HepG2 (cell line): Measurements from ENCODE around the gene MRPL2. TPM values are rescaled to one million over a fixed set of nuclear protein-coding genes. Genes with fewer than 3 reads are reported as not detected.
A peak's percentile ranks its signal among the peaks of the same experiment; 100 is the strongest.

Source experiments
- CCDC6 ChIP-seq: sonication (generic); formaldehyde crosslinking; IDR thresholded peaks from 2 replicates; pipeline ENCODE4 v1.8.1; 2022; ENCODE audit warnings: mild to moderate bottlenecking, missing genetic modification reagents, moderate library complexity
- CREB1 ChIP-seq, 2 experiments: fragments of 450-650 bp in 1 of 2; IDR thresholded peaks; 2 replicates each; pipeline ENCODE4 v1.6.1; 2016 to 2017; ENCODE audit warnings: control low read depth in 1 of 2, mild to moderate bottlenecking in 1 of 2, missing compliant biosample characterization in 1 of 2, missing genetic modification characterization in 1 of 2
- EZH2 ChIP-seq: conservative IDR thresholded peaks from 2 replicates; pipeline ENCODE4 v1.6.1; 2012; ENCODE audit warnings: mild to moderate bottlenecking, low read depth, low read length, moderate library complexity
- FOXJ3 ChIP-seq: sonication (generic); formaldehyde crosslinking; IDR thresholded peaks from 2 replicates; pipeline ENCODE4 v1.4.0; 2020; ENCODE audit warnings: missing genetic modification reagents, mild to moderate bottlenecking, borderline replicate concordance
- GPBP1L1 ChIP-seq: sonication (generic); formaldehyde crosslinking; IDR thresholded peaks from 2 replicates; pipeline ENCODE4 v1.5.0; 2020; ENCODE audit warnings: mild to moderate bottlenecking, missing genetic modification reagents
- HIC2 ChIP-seq: sonication (generic); formaldehyde crosslinking; IDR thresholded peaks from 2 replicates; pipeline ENCODE4 v1.9.0; 2022; ENCODE audit warnings: low read depth, missing genetic modification reagents
- KAT7 ChIP-seq: IDR thresholded peaks from 2 replicates; pipeline ENCODE4 v1.6.1; 2018; ENCODE audit warnings: borderline replicate concordance, missing compliant biosample characterization
- KLF12 ChIP-seq: sonication (generic); formaldehyde crosslinking; IDR thresholded peaks from 2 replicates; pipeline ENCODE4 v1.4.0; 2020; ENCODE audit warnings: missing genetic modification reagents, borderline replicate concordance
- MLX ChIP-seq: IDR thresholded peaks from 2 replicates; pipeline ENCODE4 v1.6.1; 2016
- PAF1 ChIP-seq: IDR thresholded peaks from 2 replicates; pipeline ENCODE4 v1.6.1; 2016; ENCODE audit warnings: missing genetic modification reagents, missing compliant biosample characterization
- SMAD9 ChIP-seq: sonication (generic); formaldehyde crosslinking; IDR thresholded peaks from 2 replicates; pipeline ENCODE4 v1.5.1; 2020; ENCODE audit warnings: mild to moderate bottlenecking, missing genetic modification reagents
- ZNF282 ChIP-seq: fragments of 450-650 bp; IDR thresholded peaks from 2 replicates; pipeline ENCODE4 v1.6.1; 2018; ENCODE audit not compliant: partially characterized antibody
- ZNF317 ChIP-seq: sonication (generic); formaldehyde crosslinking; IDR thresholded peaks from 2 replicates; pipeline ENCODE4 v1.5.0; 2020; ENCODE audit warnings: mild to moderate bottlenecking, missing genetic modification reagents
- ZNF407 ChIP-seq: sonication (generic); formaldehyde crosslinking; IDR thresholded peaks from one replicate; pipeline ENCODE4 v1.5.1; 2020; ENCODE audit warnings: mild to moderate bottlenecking, missing genetic modification reagents; ENCODE audit errors: not compliant biosample characterization
- ZNF468 ChIP-seq: sonication (generic); formaldehyde crosslinking; IDR thresholded peaks from 2 replicates; pipeline ENCODE4 v1.8.0; 2022; ENCODE audit warnings: mild to moderate bottlenecking, moderate library complexity, missing genetic modification reagents
- ZNF644 ChIP-seq: IDR thresholded peaks from 2 replicates; pipeline ENCODE4 v1.6.1; 2016; ENCODE audit warnings: low read depth
- polyA plus RNA-seq, 8 experiments: library from polyadenylated mRNA; depleted of rRNA in 3 of 8; stranded (reverse) in 7 of 8; unstranded in 1 of 8; fragments of >200 nt; fragmentation: Illumina TruSeq in 4 of 8; extraction: Trizol in 4 of 8; gene quantifications; 2 replicates each; pipeline versions ENCODE4 v1.2.1 to v1.2.3, GENCODE V29; 2011 to 2016; ENCODE audit warnings: low read depth in 4 of 8, missing spikeins in 1 of 8, mixed read lengths in 1 of 8; ENCODE audit not compliant: insufficient read depth in 1 of 8
- total RNA-seq, 5 experiments: library from RNA; depleted of rRNA; stranded (reverse); fragments of >200 nt; fragmentation: Illumina TruSeq; extraction: Trizol; gene quantifications; 2 replicates each; pipeline ENCODE4 v1.2.3, GENCODE V29; 2016; ENCODE audit warnings: low read depth in 1 of 5

The MRPL2 gene
- total and polyA plus RNA-seq, 2 of the 13 experiments (the other 11 are each of a cell fraction or from before 2014, with no cell fraction given): 56.8 to 65.6 TPM

GRCh38 chr6:43053545-43054205 is 5.6 kb downstream of the MRPL2 start, which contains the start of gene CUL7 (continued):
- TF ChIP-seq MLX (CRISPR knock-in tag) (peak; percentile 71), FOXJ3 (no peak), SMAD9 (CRISPR knock-in tag) (no peak), HIC2 (peak; percentile 59; the same call in 1 of the 2 replicates), CCDC6 (CRISPR knock-in tag) (peak; percentile 97), ZNF644 (CRISPR knock-in tag) (0 out of 2 replicates have a peak, but pooled peaks have one; percentile 19), PAF1 (CRISPR knock-in tag) (peak; percentile 90), ZNF317 (peak; percentile 93), ZNF468 (CRISPR knock-in tag) (no peak), KLF12 (CRISPR knock-in tag) (peak; percentile 86; the same call in 1 of the 2 replicates), KAT7 (CRISPR knock-in tag) (peak; percentile 98), GPBP1L1 (CRISPR knock-in tag) (no peak), ZNF282 (no peak), CREB1 (IDR thresholded peaks at IDR 0.05) (peak; percentile 29; the same call in 1 of the 2 replicates), CREB1 (CRISPR knock-in tag; IDR thresholded peaks at IDR 0.05) (peak; percentile 88), EZH2 (no peak), ZNF407 (peak; percentile 73)
